Measurements from ENCODE around the gene TULP4.
"Not testable (repeated sequence)": the region's sequence is repeated elsewhere in the genome, so short reads cannot be mapped to it uniquely, and the experiment has no call there.

TULP4 gene

DNA sequence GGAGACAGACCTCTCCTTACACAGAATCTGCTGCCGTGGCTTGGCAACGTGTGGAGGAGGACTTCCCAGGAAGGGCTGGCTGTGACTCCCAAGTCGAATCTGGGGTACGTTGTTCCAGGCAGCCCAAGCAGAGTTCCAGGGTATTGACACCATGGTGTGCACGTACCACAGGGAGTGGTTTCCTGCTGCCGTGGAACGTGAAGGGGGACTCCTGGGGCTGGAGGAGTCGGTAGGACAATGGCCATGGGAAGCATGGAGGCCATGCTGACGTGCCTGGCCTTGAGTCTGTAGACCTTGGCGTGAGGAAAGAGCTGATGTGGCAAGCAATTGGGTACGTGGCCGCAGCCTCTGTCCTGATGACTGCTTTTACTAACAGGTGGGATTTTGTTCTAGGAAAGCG lies 119.3 kb downstream of the TULP4 start:
- DNase-seq, result no peak

DNA sequence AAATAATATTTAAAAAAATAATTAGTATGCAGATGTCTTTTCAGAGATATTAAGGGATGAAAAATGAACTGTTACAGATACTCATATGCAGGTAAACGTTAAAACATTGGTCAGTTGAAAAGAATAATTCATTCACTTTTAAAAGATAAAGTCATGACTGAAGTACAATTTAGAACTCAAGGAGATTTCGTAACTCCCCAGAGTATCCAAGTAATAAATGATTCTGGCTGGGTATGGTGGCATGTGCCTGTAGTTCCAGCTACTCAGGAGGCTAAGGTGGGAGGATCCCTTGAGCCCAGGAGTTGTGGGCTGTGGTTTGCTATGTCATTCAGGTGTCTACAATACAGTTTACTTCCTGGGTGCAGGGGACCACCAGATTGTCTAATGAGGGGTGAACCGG lies 125.3 kb downstream of the TULP4 start:
- DNase-seq, result no peak

DNA sequence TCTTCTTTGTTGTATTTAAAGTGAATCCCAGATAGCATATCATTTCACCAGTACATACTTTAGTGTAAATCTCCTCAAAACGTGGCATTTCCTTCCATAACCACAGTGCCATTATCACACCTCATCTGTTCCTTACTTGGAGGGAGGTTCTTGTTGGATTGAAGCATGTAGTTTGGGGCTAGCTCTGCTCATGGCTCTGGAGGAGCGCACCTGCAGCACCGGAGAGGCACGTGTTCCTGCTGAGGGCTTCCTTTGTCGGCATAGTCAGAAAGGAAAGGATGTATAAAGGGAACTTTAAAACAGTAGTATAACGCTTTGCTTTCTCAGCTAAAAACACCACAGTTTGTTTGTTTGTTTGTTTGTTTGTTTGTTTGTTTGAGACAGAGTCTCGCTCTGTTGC lies 126.0 kb downstream of the TULP4 start:
- DNase-seq, result no peak

DNA sequence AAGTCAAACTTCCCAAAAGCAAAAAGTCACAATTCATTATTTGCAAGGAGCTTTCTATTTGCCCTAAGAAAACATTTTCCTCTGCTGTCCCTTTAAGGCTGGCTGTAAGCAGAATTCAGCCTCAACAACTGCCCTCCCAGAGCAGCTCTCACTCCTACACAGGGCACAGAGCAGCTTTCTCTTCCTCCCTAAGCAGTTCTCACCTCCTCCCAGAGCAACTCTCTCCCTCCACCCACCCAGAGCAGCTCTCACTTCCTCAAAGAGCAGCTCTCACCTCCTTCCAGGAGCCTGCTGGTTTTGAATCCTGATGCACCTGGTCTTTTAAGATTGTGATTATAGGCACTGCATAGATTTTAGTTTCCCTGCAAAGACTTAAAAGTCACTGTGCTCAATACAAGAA lies 127.0 kb downstream of the TULP4 start:
- DNase-seq, result no peak

DNA sequence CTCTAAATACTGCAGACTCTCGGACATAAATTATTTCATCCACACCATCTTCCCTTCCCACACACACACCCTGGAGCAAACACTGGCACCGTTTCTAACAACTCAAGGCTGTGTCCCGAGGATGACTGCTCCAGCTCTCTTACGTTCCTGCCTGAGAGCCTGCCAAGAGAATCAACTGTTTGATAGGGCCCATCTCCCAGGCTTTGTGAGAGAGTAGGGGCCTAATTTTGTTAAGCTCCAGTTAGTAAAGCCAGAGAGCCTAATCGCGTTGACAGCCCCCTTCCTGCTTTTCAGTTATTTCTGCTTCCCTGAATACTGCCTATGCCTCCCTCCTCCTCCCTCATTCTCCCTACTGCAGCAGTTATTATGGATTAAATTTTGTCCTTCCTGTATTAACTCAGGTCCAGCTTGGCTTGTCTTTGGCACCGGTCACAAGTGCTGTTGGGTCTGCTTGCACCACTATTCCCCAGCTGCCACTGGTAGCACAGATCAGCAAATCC lies 129.5 kb downstream of the TULP4 start:
- DNase-seq, result no peak

DNA sequence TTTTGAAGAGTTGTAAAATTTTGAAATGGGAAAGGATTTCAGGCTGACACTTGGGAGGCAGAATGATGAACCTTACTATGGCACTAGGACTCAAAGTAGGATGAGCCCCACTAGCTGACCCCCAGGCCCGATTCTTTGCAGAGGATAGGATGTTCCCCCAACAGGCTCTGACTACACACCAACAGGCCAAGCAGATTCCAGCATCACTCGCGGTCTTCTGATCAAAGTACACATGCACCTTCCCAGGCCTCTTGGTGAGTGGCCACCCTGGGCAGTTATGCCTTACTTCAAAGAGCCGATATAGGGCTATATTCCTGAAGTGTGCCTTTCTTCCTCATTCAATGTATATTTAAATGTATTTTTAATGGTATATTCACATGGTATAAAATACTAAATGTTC lies 130.0 kb downstream of the TULP4 start:
- no peak for DNase-seq

DNA sequence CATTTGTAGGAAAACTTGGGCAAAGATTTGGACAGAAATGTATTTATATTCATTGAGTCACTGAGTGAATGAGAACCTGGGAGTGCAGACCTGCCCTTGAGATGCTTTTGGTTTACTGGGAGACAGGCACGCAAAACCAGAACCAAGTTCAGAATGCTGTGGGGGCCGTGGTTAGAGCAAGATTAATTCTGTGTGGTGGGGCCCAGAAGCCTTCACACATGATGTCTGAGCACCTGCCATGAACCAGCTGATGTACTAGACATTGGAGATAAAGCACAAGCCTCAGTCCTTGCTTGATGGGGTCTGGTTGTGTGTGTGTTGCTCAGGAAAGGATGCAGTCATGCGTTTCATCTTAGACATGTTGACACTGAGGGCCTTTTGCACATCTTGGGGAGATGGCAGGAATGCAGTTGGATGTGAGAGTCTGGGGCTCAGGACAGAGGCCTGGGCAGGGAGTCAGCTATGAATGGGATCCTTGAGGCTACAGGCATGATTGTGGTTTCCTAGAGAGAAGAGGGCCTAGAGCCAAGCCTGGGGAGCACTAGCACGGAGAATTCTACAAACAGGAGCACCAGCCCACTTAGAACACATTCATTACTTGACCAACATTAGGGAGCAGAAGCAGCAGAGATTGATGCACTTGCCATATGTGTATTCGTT lies 133.3 kb downstream of the TULP4 start:
- no peak for DNase-seq

DNA sequence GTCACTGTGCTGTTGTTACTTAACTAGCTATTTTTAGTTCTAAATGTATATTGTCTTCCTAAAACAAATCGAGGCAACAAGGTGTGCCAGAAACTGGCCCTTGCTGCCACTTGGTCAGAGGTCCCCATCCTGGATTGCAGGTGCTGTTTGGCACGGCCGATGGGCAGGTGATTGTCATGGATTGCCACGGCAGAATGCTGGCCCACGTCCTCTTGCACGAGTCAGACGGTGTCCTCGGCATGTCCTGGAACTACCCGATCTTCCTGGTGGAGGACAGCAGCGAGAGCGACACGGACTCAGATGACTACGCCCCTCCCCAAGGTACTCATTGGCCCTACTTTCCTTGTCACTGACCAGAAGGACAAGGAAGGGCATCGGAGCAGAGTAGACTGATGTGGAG lies 136.6 kb downstream of the TULP4 start:
- no peak for DNase-seq

DNA sequence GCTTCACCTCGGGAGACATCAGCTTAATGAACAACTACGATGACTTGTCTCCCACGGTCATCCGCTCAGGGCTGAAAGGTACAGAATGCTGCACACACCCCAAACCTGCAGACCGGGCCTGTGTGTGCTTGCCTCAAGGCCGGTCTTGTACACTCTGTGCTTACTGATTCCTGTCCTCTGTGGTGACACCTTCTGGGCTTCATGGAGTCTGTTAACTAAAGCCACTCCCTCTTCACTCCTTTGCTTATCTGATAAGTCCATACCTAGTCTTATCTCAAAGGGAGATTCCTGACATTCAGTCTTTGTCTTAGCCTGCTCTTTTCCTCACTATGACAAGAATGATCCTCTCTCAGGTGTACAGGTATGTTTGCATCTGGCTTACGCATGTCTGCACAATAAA lies 139.9 kb downstream of the TULP4 start:
- no peak for DNase-seq

DNA sequence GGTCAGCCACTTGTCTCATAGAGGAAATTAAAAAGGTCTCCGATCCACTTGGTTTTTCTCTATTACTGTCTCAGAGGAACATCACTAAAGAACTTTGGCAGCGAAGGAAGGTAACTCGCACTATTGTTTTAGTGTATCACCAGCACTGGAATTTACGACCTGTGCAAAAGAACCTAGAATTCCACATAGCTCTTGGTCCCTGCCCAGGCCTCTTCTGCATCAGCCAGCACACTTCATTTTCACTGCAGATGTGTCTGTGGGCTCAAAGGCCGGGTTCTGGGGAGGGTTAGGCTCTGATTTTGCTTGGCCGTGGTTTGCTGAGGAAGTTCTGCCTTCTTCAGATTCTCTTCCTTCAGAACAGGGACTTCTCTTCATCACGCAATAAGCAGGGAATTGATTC lies 144.9 kb downstream of the TULP4 start:
- no peak for DNase-seq

DNA sequence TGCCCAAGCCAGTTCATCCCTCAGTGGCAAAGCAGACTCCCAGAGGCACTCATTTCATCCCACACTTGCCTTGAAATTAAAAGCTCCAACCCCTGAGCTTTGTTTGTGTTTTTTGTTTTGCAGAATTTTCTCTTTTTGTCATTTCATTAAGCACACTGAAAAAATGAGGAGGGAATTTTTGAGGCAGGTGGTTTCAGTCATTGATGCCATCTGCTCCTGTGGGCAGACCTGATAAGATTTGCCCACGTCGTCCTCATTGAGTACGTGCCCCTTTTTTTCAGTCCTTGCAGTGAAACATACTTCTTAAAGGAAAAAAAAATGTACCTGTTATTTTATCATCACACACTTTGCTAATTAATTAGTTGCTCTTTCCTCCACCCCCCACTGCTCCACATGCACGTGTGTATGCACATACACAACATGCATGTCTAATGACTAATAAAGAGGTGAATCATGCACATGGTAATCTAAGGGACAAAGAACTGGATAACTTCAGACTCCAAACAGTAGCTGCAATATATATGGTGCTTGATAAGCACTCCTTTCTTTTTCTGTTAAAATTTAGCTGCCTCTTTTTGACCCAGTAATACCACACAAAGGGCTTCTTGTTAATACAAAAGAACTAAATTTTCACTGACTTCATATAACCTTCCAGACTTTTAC lies 145.5 kb downstream of the TULP4 start:
- no peak for DNase-seq

DNA sequence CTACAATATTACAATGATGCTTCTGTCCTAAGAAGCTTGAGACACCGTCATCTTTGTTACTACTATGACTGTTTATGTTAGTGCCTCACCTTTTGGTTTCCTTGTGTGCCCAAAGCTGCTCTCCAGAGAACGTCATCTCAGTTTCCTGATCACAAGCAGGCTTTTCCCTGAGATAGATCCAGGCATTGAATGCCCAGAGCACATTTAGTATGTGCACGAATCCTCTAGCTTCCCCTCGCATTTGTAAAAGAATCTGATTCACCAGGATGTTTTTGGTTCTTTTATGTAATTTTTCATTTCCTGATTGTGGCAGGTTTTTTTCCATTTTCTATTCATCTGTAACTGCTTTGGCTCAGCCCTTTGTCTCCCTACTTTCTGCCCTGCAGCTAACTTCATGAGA lies 147.5 kb downstream of the TULP4 start:
- no peak for DNase-seq

DNA sequence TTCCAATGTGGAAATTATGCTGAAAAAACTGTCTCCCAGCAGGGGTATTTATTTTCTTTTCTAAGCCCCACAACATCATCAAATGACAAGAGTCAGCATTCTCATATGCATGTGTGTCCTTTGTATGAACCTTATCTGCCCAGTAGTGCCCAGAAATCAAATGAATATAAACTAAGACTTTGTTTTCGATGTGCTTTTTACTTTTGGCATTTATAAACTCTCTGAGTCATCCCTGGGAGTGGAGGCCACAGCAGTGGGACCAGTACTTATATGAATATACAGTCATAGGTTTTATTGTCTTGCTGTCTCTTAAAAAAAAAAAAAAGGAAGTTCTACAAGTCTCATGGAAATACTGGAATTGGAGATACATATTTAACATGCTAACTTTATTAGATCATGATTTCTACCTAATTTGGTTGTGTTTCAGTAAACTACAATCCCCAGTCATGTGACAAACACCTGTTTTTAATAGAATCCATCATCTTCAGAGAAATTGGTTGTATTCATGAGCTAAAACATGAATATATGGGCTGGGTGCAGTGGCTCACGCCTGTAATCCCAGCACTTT lies 148.4 kb downstream of the TULP4 start:
- DNase-seq, result no peak

DNA sequence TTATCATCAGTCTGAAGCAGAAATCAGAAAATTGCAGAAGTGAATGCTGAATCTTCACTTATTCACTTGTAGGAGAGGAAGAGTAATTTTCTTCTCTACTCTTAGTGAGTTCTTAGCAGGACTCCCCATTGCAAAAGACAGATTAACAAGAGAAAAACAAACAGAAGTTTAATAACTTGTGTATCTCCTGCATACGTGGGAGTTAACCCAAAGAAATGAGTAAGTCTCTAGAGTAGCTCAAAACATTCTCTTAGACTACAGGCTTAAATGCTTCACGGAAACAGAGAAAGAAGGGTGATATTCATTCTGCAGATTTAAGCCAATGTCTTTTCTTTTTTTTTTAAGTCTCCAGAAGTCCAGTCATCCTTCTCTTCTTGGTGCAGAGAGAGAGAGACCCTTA lies 149.7 kb downstream of the TULP4 start:
- DNase-seq, result no peak

DNA sequence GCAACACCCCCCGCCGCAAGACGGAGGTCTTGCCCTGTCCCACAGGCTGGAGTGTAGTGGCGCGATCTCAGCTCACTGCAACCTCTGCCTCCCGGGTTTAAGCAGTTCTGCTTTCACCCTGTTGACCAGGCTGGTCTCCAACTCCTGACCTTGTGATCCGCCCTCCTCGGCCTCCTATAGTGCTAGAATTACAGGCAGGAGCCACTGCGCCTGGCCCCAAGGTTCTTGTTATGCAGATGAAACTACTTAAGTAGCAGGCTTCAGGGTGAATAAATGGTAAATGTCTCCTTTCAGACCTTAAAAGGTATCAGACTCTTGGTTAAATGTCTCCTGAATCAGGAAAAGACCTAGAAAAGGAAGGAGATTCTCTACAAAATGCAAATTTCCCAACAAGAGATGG lies 152.2 kb downstream of the TULP4 start:
- DNase-seq, result no peak

DNA sequence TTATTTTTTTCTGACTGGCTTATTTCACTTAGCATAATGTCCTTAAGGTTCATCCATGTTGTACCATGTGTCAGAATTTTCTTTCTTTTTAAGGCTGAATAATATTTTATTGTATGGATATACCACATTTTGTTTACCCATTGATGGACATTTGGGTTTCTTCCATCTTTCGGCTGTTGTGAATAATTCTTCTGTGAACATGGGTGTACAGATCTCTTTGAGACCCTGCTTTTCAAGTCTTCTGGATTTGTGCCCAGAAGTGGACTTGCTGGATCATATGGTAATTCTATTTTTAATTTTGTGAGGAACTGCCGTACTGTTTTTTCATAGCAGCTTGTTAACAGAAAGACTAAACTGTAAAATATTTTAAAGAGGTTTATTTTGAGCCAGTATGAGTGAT lies 153.0 kb downstream of the TULP4 start:
- no peak for DNase-seq

DNA sequence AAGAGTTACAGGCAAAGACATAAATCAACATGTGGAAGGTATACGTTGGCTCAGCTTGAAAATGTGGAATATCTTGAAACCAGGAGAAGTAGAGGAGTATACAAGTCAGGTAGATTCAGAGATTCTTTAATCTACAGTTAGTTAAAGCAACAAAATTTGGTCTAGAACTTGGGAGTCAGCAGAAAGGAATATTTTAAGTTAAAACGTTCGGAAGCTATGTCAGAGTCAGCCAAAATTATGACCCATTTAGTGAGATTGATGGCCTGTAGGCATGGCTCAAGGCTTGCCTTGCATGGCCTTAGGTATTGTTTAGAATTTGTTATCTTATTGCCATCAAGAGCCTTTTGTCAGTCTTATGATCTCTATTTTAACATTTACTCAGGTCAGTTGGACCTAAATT lies 153.5 kb downstream of the TULP4 start:
- no peak for DNase-seq

DNA sequence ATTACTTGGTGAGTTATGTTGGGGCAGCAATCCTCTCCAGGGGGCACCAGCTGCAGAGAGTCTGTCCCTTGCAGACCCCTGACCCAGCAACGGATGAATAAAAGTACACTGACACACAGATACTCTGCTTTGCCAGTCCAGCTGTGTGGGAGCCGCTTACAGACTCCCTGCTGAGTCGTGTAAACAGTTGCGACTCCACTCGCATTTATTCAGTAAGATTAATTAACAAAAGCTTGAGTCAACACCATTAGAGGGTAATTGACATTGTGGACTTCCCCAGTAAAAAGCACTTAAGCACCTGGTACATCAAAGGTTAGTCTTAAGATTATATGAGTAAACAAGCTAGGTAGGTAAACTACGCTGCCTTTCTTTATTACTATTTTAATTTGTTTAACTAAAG lies 155.7 kb downstream of the TULP4 start:
- DNase-seq, result peak; percentile 16

DNA sequence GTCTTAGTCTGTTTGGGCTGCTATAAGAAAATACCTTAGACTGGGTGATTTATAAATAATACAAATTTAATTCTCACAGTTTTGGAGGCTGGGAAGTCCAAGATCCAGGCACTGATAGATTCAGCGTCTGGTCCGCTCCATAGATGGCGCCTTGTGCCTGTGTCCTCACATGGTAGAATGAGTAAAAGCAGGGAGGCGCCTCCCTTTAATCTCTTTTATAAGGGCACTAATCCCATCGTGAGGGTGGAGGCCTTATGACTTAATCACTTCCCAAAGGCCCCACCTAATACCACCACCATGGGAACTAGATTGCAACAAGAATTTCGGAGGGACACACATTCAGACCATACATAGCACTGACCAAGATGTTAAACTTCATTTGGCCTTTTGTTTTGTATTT lies 156.4 kb downstream of the TULP4 start:
- no peak for DNase-seq

DNA sequence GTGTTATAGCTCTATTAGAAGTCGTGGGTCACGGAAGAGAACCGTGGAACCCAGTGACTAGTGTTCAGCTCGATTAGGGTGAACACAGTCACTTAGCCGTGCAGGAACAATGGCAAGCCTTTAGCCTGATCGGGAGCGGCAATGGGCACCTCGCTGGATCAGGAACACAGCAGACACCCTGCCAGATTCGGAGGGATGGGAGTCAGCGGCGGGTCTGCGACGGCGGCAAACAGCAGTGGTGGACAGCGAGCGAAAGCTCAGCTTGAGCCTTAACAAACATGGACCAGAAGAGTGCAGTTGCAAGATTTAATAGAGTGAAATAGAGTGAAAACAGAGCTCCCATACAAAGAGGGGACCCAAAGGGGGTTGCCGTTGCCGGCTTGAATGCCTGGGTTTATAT lies 157.8 kb downstream of the TULP4 start:
- DNase-seq, result not testable (repeated sequence)

DNA sequence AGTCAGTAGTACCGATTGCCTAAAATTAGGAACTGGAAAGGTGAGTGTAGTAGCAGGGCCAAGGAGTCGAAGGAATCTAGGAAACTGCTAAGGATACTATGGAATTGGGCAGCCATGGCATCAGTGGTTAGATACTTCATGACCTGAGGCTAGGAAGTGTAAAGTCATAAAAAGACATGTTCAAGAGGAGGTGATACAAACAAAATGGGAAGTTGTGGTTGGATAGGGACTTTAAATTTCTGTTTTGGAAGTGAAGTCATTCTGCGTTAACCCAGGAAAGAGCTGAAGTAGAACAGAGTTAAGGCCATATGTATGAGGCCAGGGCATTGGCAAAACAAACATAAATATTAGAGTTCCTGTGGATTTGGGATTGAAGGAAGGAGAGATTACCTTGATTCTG lies 159.1 kb downstream of the TULP4 start:
- no peak for DNase-seq

DNA sequence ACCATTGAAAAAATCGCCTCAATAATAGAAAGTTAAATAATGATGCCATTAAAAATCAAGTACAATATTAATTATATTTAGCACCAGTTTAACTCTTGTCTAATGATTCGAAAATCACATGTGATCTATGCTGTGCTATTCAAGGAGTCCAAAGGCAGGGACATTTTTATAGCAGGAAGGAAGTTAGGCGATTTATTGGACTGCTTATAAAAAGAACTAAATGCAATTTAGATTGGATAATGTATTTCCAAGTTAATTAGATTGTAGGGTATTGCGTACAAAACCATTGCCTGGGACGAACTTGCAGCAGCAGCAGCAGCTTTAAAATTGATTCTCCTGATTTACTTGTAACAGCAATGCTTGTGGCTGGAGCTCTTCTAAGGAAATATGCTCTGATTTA lies 160.2 kb downstream of the TULP4 start:
- DNase-seq, result no peak

DNA sequence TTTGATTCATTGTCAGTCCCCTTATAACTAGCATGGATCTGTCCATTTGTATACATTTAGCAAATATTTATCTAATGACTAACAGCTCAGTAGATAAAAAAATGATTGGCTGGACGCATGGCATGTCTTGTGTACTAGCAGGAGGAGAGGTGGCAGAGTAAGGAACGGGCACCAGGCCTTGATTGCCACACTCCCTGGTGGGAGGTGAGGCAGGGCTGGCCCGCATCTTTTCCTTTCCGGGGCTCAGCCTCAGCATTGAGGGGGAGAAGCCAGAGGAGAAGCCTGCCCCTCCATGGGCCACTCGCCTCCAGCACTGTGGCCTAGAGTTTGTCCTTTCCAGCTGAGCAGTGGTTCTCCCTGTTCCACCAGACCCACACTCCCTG lies 162.7 kb downstream of the TULP4 start:
- DNase-seq, result no peak

Data from NCI-H2107 (cell line).